ENCODE measurements around the gene SPOCK3.
"Not testable (repeated sequence)": the region's sequence is repeated elsewhere in the genome, so short reads cannot be mapped to it uniquely, and the experiment has no call there.

Gene SPOCK3

DNA sequence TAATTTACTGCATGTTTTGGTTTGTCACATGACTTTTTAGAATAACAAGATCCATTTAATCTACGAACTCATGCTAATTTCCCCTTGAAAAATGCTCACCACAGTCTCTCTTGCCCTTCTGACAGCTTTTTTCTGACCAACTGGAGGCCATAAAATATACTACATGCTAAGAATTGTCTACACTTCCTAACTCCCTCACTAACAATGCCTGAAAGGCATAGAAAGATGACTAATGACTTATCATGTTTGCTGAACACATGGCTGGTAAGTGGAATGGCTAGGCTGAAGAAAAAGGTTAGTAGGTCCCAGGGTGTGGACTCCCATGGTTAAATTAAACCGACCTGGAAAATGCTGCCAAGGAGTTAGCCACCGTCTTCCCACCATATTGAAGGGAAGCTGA, 309.9 kb downstream of the SPOCK3 start:
- no peak for DNase-seq

DNA sequence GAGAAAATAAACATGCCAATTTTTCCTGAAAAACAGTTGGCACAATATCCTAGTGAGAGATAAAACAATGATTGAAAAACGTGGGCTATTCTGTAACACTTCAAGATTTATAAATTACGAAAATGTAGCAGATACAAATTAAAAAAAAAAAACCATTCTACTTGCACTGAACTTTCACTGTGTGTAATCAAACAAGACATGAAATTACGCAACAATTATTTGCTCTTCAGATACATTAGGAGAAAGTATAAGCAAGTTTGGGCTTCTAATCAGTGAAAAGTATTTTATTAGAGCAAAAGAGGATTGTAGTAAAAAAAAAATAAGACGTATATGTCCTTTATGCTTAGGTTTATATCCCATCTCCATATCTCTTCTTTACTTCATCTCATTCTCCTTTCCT, 320.4 kb downstream of the SPOCK3 start:
- no peak for DNase-seq

DNA sequence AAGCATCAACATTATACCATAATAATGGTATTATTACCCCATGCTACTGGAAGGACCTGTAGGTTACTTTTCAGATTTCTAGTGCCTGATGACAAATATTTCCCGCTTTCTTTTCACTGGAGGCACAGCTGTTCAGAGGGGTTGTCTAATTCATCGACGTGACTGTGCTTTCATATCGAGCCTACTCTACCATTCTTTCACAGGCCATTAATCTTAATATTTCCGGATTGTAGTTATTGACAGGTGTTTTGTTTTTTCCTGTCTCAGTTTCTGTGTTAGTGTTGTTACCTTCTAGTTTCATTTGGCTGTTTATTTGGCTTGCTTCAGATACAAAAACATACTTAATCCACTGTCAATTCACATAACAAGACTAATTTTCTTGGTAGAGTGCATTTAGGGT, 330.9 kb downstream of the SPOCK3 start:
- peak; percentile 4 for DNase-seq

DNA sequence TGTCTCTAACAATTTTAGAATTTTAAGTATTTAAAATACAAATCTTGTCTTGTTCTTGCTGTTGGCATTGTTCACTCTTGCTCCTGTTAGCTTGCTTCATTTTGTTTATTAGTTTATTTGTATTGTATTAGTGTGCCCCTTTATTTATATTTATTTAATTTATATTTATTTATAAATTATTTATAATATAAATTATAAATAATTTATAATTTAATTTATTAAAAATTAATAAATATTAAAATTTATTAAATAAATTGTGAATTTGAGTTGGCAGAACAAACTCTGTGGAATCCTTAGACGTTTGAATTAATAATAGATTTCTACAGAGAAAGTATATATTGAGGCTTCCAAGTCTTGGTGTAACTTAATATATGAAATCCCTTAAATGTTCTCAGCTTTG, 331.4 kb downstream of the SPOCK3 start:
- DNase-seq: no peak

DNA sequence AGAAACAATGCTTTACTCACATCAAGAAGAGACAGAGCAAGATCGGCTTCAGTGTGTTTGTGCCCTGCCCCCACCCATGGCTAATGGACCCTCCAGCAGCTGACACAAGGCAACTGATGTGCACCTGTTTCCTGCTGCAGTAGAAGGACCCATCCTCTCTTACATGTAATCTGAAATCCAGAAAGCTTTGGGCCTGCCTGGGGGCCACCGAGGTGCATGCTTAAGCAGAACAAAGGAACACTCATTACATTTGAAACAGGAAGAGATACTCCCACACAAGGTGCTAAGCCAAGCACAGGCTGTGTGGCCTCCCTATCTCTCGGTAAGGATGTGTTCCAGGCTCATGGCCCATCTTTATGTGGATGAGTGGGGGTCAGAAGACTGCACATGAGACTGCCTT, 338.0 kb downstream of the SPOCK3 start:
- DNase-seq: no peak

DNA sequence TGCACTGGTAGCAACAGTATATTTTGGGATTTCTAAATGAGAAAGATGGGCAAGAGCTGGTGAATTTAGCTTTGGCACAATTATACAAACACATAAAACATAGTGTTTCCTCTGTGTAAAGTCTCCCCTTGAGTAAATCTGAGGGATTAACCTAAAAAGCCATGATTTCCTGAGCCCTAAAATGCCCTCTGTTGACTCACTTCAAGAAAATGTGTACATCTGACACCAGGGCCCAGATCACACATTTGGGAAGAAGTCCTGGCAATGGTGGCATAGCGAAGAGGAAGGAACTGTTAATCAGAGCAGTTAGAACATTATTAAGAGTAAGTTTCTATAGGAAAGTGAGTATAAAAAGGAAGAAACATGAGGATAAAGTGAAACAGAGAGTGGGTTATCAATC, 338.5 kb downstream of the SPOCK3 start:
- DNase-seq: no peak

DNA sequence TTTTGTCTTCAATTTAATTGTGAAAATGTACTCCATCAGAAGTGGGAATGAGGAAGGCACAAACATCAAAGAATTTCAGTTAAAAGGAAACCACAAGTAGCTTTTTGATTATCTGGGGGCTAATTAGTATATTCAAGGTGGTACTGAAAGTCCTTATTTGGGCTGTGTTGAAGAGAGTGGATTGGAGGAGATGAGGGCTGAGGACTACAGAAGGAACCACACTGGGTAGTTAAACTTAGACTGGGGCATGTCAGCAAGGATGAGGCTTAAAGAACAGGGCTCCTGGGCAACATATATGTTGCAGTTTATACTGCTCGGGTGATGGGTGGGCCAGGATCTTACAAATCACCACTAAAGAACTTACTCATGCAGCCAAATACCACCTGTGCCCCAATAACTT, 346.8 kb downstream of the SPOCK3 start:
- no peak for DNase-seq

DNA sequence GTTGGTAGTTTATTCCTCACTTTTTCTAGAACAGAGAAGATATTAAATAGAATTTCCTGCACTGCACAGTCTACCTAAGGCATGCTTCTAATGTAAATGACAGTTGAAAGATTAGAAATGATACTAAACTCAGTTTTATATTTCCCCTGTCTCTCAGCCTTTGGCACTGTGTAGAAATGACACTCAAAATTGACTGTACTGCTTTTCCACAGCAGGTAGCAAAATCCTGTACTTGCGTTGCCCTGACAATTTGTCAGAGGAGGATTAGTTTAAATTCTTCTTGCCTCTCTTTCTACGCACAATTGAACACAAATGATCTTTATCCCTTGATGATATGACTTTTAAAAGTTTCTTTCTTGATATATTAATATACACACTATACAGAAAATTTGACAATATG, 347.6 kb downstream of the SPOCK3 start:
- no peak for DNase-seq

DNA sequence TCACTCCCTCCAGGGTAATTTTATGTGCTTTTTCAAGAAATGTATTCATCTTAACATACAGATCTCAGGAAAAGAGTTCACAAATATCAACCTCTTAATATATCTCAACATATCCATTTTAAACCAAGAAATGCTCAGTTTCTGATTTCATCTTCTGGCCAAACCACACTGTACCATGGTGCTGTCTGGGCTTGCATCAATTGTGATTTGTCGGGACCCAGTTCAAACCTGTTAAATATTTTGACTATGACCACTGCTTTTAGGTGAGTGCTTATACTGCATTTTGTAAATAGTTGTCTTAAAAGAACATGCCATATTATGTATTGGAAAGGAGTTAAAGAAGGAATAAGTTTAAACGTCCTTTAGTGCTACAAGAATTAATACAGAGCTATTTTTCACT, 352.1 kb downstream of the SPOCK3 start:
- DNase-seq: no peak

DNA sequence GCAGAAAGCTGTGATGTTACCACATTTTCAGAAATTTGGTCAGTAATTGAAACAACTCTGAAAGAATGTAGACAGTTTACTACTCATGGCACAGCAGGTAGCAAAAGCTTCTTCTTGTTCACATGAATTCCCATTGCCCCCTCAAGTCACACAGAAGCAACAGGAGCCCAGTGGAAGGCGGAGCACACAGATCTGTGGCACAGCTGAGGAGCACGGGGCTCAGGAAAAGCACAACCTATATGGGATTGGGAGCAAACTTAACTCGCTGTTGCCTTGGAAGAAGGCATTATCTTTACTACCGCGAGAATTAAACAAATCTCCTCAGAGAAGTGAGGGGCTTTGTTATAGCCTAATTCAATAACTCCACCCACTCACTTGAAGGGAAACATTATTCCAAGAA, 358.5 kb downstream of the SPOCK3 start:
- no peak for DNase-seq

DNA sequence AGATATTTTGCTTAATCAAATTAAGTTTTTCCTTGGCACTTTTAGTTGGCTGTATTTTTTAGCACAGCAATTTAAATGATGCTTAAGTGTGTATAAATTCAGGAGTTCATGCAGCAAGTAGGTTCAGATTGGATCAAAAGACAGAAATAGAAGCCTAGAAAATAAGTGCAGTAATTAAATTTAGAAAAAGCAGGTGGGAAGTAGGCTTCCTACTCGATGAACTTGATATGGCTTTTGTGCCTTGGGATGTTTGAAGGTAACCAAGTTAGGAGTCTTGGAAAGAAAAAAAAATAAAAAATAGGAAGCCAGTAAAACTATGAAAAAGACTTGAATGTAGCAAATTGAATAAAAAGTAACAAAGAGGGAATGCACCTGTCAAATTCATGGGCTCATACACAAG, 372.3 kb downstream of the SPOCK3 start:
- DNase-seq: no peak

DNA sequence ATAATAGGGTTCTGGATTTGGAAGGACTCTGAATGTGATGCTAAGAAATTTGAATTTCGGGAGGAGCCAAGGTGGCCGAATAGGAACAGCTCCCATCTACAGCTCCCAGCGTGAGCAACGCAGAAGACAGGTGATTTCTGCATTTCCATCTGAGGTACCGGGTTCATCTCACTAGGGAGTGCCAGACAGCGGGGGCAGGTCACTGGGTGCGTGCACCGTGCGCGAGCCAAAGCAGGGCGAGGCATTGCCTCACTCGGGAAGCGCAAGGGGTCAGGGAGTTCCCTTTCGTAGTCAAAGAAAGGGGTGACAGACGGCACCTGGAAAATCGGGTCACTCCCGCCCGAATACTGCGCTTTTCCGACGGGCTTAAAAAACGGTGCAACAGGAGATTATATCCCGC, 383.9 kb downstream of the SPOCK3 start:
- DNase-seq: not testable (repeated sequence)

DNA sequence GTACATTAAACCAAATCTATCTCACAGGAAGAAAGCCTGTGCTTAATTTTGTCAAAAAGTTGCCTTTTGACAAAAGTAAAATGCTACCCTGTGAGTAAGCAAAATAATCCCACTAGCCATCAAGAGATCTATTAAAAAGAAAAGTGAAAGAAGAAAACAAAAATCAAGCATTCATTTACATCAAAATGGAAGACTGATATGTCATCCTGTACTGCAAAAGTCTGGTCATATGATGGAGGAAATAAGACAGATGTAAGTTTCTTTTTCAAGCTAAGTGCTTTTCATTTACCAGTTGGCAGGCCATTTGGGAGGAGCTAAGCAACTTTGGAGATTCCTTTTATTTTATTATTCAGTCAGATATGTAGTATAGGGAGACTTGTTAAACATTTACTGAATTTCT, 387.4 kb downstream of the SPOCK3 start:
- DNase-seq: no peak

DNA sequence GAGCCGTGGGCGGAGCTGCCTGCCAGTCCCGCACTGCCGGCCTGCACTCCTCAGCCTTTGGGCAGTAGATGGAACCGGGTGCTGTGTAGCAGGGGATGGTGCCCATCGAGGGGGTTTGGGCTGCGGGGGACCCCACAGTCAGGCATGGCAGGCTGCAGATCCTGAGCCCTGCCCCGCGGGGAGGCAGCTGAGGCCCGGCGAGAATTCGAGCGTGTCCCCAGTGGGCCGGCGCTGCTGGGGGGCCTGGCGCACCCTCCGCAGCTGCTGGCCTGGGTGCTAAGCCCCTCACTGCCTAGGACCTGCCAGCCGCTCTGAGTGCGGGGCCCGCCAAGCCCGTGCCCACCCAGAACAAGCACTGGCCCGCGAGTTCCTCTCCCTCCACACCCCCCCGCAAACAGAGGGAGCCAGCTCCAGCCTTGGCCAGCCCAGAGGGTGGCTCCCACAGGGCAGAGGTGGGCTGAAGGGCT, 391.5 kb downstream of the SPOCK3 start:
- DNase-seq: no peak

DNA sequence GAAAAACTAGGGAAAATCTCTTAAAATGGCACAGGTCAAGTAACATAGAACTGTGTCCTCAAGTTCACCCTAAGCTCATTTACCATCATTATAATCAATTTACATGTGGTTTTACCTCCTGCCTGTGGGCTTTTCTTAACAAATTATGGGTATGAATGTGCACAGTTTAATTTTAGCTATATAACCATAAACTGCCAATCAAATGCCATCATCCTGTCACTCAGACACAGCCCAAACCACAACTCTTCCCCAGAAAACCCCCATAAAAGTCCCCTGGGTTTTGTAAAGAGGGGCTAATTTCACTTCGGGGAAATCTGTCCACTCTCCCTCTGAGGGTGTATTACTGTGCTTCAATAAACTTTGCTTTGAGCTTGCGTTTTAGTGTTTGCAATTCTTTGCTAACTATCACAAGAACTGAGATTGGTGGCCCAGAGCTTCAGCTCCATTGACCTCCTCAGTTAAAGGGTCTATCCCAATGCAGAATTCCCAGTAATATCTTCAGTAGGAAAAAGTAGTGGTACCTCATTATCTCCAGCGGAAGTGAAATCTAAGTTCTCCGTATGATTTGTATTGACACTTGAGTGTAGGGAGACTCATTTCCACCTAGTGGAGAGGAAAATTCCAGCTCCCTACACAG, 394.6 kb downstream of the SPOCK3 start:
- no peak for DNase-seq

DNA sequence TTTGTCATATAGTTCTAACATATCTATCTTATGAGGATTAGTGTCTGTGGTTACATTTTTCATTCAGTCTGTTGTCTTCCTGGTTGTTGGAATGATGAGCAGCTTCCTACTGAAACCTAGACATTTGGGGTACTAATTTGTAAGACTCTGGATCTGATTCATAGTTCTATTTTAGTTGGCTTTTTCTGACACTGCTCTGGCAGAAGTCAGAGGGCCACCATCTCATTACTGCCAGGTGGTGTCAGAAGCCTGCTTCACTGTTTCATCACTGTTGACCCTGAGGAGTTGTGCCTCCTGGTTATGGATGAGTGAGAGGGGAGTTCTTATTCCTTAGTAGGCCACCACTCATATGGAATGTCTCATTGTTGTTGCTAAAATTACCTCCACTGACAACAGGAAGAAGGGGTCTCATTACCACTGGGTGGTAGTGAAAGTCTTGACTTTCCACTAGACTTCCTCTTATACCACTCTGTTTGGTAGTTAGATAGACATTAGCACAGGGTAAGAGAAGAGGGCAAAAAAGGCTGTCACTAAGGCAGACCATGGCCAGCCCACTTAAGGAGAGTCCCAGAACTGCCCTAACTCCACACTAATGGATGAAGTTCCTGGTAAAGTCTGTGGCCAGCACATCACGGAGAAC, 395.2 kb downstream of the SPOCK3 start:
- DNase-seq: no peak

DNA sequence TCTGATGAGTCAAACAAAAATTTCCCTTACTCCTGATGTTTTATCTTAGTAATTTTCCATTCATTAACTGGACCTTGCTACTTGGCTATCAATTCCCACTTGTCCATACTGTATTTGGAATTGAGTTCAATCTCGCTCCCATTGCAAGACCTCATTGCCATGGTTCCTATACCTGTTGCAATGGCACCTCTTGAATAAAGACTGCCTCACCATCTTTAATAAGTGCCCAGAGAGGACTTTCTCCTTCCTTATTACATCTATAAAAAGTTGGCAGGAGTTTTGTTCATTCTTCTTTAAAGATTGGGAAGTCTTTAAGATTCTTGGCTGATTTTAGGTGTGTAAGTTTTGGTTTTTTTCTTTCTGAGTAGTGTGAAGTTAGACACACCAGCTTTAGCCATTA, 397.4 kb downstream of the SPOCK3 start:
- no peak for DNase-seq

DNA sequence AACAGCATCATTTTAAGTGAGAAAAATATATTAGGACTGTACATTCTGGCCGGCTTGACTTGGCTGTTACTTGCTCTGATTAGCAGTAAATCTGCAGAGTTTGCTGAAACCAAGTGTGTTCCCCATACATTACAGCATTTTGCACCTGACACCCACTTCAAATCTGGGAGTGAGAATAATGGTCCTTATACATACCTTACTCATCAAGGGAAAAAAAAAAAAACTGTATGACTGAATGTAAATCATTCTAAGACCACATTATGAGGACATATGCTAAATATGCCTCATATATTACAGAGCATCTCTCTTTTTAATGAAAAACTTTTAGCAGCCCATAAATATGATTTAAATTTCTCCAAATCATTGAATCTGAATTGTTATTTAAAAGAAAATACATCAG, 406.7 kb downstream of the SPOCK3 start:
- DNase-seq: no peak

DNA sequence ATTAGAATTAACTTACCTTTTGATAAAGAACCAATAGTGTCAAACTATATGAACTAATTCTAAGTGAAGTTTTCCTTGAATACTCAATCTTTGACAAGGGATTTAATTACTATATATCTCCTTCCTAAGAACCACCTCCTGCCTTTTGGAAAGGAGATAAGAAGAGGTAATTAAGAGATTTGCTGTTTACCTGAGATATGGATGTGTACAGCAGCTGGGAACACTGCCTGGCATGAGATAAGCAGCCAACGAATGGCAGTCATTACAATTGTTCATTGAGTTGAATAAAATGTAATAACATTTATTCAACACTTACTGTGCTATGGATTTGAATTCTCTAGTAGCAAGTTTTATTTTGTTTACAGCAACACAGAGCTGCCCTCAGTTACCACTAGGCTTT, 407.1 kb downstream of the SPOCK3 start:
- DNase-seq: no peak

DNA sequence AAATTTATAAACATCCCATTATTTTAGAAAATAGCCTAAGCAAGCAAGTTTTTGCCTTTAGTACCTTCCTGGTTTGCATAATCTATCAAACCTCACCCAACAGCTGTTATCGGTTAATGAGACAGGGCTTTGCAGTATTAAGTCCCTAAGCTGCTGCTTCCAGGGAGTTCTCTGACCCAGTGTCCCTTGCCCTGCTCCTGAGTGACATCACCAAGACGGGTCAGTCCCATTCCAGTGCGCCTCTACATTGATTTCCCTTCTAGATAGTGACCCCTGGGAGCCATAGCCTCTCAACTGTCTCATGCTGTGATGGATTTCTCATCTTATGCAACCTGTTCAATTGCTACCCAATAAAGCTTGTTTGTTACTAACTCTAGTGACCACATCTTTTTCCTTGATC, 410.4 kb downstream of the SPOCK3 start:
- DNase-seq: no peak

DNA sequence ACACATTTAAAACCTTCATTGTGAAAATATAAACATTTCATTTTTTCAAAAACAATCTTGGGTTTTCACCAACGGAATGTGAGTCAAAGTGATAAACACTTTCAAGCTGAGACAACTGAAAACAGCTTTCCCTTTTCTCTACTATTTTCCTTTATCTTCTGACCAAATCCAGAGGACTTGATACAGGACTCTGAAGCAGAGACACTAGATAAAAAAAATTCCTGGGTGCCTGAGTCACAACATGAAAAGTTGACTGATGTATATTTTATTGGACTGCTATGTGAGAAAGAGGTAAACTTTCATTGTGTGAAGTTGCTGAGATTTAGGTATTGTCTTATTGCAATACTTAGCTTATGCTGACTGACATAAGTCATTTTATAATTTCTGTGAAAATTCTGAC, 411.2 kb downstream of the SPOCK3 start:
- no peak for DNase-seq

DNA sequence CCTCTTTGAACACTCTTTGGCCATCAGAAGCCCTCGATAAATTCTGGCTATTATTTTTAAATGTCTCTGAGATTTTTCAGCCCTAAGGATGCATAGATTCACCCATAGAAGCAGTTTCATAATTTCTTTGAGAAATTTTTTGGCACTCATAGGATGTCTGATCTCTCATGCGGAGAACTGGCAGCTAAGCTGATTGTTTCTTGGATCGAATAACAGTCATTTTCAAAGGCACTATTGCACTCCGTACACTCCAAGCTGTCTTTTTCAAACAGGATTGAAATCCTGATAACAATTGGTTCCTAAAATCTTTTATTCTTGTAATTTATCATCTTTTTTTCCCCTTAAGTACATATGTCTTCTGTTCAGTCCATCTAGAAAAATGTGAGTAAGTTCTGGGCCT, 411.9 kb downstream of the SPOCK3 start:
- no peak for DNase-seq

DNA sequence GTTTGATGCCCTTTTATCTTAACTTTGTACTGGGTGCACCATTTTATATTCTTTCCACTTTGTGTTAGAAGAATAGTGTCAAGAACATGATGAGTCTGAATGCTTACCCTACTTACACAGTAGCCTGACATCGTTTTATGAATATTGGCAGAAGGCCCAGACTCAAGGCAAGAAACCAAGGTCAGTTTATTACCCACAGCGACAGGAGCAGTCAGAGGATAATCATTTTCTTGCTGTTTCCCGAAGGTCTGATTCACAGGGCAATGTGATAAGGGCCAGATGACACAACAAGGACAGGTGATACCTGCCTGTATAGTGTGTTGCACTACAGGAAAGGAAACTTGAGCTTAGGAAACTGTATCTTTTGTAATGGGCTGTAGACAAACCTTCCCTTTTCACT, 417.4 kb downstream of the SPOCK3 start:
- DNase-seq: no peak

DNA sequence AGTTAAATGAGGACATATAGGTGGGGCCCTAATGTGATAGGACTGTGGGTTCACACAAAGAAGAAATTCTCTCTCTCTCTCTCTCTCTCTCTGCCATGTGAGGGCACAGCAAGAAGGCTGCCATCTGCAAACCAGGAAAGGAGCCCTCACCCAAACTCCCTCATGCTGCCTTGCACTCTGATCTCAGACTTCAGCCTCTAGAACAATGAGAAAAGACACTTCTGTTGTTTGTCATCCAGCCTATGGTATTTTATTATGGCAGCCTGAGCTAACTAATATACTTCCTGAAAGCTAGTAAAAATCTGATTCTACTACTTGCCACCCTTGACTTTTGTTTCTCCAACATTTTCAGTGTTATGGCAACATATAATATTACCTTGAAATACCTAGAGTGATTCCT, 425.9 kb downstream of the SPOCK3 start:
- no peak for DNase-seq

DNA sequence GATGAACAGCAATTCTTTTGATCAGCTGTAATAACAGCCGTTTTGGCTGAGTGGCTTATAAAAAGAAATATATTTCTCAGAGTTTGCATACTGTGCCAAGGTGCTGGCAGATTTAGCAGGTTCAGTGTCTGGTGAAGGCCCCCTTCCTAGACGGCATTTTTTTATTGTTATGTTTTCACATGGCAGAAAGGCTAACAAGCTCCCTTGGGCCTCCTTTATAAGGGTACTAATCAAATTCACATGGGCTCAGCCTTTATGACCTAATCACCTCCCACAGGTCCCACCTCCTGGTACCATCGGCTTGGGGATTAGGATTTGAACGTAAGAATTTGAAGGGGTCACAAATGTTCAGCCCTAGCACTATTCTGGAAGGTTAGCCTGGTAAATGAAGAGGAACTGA, 431.9 kb downstream of the SPOCK3 start:
- no peak for DNase-seq
